Karpas-422 (cell line): Measurements from ENCODE around the gene HOXC12. TPM values are rescaled to one million over a fixed set of nuclear protein-coding genes. Genes with fewer than 3 reads are reported as not detected.
A peak's percentile ranks its signal among the peaks of the same experiment; 100 is the strongest.

Experiments
- DNase-seq: peaks from one replicate; pipeline ENCODE4 v3.0.0-alpha.2; 2015
- H2AFZ ChIP-seq: fragments of 200-600 bp; sonication (generic); 2 replicates; pipeline ENCODE4 v1.6.1; 2014; ENCODE audit warnings: antibody characterized with exemption, low read length, mixed read lengths
- H3K27ac ChIP-seq: fragments of 200-600 bp; sonication (generic); 2 replicates; pipeline ENCODE4 v1.5.1; 2014; ENCODE audit warnings: mild to moderate bottlenecking, low read length, moderate library complexity
- H3K27me3 ChIP-seq: fragments of 200-600 bp; sonication (generic); 2 replicates; pipeline ENCODE4 v1.6.1; 2014; ENCODE audit warnings: low read length, mixed read lengths
- H3K36me3 ChIP-seq: fragments of 200-600 bp; sonication (generic); 2 replicates; pipeline ENCODE4 v1.6.1; 2014; ENCODE audit warnings: low read length, mixed read lengths; ENCODE audit not compliant: insufficient read depth
- H3K4me1 ChIP-seq: fragments of 200-600 bp; sonication (generic); 2 replicates; pipeline ENCODE4 v1.6.1; 2014; ENCODE audit warnings: mild to moderate bottlenecking, low read length, mixed read lengths
- H3K4me2 ChIP-seq: fragments of 200-600 bp; sonication (generic); 2 replicates; pipeline ENCODE4 v1.6.1; 2014; ENCODE audit warnings: low read length, low read depth, mild to moderate bottlenecking; ENCODE audit not compliant: poor library complexity, severe bottlenecking
- H3K4me3 ChIP-seq: fragments of 200-600 bp; sonication (generic); 2 replicates; pipeline ENCODE4 v1.5.1; 2014; ENCODE audit warnings: mild to moderate bottlenecking, antibody characterized with exemption, low read length, mixed read lengths
- H3K79me2 ChIP-seq: fragments of 200-600 bp; sonication (generic); 2 replicates; pipeline ENCODE4 v1.6.1; 2014; ENCODE audit warnings: mild to moderate bottlenecking, low read length, mixed read lengths
- H3K9ac ChIP-seq: fragments of 200-600 bp; sonication (generic); 2 replicates; pipeline ENCODE4 v1.6.0; 2014; ENCODE audit warnings: low read length
- H3K9me2 ChIP-seq: fragments of 200-600 bp; sonication (generic), shearing (Covaris generic); replicated peaks from 2 replicates; pipeline ENCODE4 v1.6.0; 2014; ENCODE audit warnings: mild to moderate bottlenecking, low read length, moderate library complexity; ENCODE audit not compliant: insufficient read depth
- H3K9me3 ChIP-seq: fragments of 300-700, 200-600 bp; sonication (generic); 2 replicates; pipeline ENCODE4 v1.6.1; 2014; ENCODE audit warnings: low read length, mixed read lengths
- H4K20me1 ChIP-seq: fragments of 200-600 bp; sonication (generic); 2 replicates; pipeline ENCODE4 v1.6.1; 2014; ENCODE audit warnings: mild to moderate bottlenecking, antibody characterized with exemption, low read length, low read depth; ENCODE audit not compliant: insufficient read depth
- total RNA-seq: library from RNA; depleted of rRNA; stranded (reverse); fragments of >200 nt; shearing (Covaris generic); gene quantifications from 2 replicates; pipeline ENCODE4 v1.2.3, GENCODE V29; 2014; ENCODE audit warnings: low replicate concordance

Gene HOXC12
- total RNA-seq, 1 experiment from 2014 or later: not detected

GRCh38 chr12:53947743-53948142 is 7.0 kb upstream of the HOXC12 start:
- Histone ChIP-seq H3K9me3 (no peaks in the 10 kb centered on the region), H3K79me2 (no peaks in the 10 kb centered on the region), H3K9ac (no peak overlapping the region), H3K4me1 (no peaks in the 10 kb centered on the region), H3K36me3 (no peaks in the 10 kb centered on the region), H3K27me3 (no peaks in the 10 kb centered on the region), H3K4me2 (no peak overlapping the region), H3K9me2 (no peaks in the 10 kb centered on the region), H2AFZ (no peak overlapping the region), H3K4me3 (no peak overlapping the region), H4K20me1 (no peaks in the 10 kb centered on the region), H3K27ac (no peak overlapping the region)
- no peak for DNase-seq

DNA sequence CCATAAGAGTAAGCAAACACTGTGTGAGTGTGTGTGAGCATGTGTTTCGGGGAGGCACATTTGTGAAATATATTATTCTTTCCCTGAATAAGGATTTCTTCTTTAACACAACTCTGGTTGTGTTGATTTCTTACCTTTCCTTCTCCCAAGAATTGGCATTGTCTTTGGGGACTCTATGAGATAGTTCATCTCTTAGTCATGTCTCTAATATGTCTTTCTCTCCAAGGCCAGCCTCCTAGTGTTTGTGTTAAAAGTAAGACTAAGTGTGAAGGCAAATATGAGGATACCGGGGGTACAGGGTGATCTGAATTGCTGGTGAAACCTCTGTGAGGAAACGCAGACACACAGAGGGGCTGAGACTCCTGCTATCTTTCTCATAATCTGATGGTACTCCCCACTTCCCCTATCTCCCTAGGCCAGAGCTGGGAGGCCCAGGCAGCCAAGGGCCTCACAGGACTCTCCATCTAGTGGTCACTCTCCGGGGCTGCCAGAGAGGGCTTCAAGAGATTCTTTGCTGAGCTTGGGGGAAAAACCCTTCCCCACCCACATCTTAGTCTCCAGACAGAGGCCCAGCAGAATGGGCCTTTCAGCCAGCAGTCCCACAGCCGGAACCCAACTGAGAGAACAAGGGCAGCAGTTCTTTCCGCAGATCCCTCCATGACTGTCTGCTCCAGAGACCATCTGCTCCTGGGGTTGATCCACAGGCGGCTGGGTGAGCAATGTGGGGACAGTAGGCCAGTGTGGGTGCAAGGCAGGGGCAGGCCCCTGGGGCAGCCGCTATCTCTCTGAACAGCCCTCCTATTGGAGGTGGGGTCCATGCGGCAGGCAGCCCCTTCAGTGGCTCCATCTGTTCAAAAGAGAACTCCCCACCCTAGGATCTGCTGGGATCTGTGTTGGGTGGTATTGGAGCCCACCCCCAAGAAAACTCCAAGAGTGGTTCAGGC is 5.8 kb upstream of the HOXC12 start:
- no peaks in the 10 kb centered on the region for H3K9me3 ChIP-seq
- H3K79me2 ChIP-seq: no peaks in the 10 kb centered on the region
- no peak for DNase-seq
- no peaks in the 10 kb centered on the region for H3K27me3 ChIP-seq
- no peaks in the 10 kb centered on the region for H3K36me3 ChIP-seq
- no peaks in the 10 kb centered on the region for H3K4me1 ChIP-seq
- H3K27ac ChIP-seq: no peak overlapping the region
- no peak overlapping the region for H3K4me3 ChIP-seq
- H3K9me2 ChIP-seq: no peaks in the 10 kb centered on the region
- H3K9ac ChIP-seq: no peak overlapping the region
- no peaks in the 10 kb centered on the region for H4K20me1 ChIP-seq
- H3K4me2 ChIP-seq: no peak overlapping the region
- no peak overlapping the region for H2AFZ ChIP-seq

DNA sequence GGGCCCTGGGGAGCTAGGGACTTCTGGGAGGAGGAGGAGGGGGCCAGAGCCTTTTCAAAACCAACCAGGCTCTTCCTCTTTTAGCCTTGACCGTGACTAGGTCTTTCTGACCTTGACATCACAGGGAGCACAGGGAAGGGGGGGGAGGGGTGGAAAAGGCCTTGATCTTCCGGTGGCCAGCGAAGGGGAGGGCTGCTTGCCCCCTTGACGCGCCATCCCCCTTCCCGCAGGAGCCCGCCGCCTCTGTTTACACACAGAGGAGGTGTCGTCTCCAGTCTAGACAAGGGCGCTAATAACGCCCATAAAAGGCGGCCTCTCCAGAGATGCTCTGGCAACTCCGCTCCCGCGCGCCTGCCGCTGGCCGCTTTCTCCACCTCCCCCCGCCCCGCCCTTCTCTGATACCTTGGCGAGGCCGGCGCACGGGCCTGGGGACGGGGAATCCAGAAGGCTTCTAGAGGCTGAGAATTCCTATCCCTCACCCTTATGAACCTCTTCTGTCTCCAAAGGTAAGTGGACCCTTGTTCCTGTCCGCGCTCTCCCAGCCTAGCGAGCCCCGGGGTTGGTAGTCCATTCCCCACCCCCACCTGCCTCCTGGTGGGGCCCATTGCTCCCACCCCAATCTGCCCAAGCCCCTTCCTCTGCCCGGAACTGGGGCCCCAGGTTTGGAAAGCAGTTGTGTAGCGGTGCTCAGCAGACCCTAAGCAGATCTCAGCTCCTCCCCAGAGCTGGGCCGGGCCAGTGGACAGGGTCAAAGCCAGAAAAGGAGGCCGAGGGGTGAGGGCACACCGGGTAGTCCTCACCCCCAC is 4.9 kb upstream of the HOXC12 start:
- no peaks in the 10 kb centered on the region for H4K20me1 ChIP-seq
- no peaks in the 10 kb centered on the region for H3K36me3 ChIP-seq
- no peaks in the 10 kb centered on the region for H3K79me2 ChIP-seq
- no peak overlapping the region for H2AFZ ChIP-seq
- no peaks in the 10 kb centered on the region for H3K9me2 ChIP-seq
- no peak overlapping the region for H3K9ac ChIP-seq
- H3K4me3 ChIP-seq: no peak overlapping the region
- H3K27me3 ChIP-seq: no peaks in the 10 kb centered on the region
- H3K27ac ChIP-seq: no peak overlapping the region
- no peak overlapping the region for H3K4me2 ChIP-seq
- H3K9me3 ChIP-seq: no peaks in the 10 kb centered on the region
- no peak for DNase-seq
- no peaks in the 10 kb centered on the region for H3K4me1 ChIP-seq

DNA sequence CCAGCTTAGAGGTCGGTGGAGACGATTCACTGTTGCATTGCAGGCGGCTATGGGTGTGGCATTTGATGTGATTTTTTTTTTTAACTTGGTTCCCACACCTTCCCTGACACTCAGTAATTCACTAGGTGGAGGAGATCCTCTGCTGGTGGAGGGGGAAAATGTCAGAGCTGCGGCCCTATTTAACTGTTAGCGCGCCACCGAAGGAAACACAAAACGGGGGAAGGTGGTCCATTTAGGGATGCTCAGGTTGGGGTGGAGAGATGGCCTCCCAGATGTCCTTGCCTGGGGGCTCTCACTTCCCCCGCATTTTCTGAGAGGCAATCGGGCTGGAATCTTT is 4.3 kb upstream of the HOXC12 start:
- no peaks in the 10 kb centered on the region for H3K79me2 ChIP-seq
- H3K9me3 ChIP-seq: no peaks in the 10 kb centered on the region
- no peak overlapping the region for H2AFZ ChIP-seq
- no peak overlapping the region for H3K9ac ChIP-seq
- no peak overlapping the region for H3K27ac ChIP-seq
- H4K20me1 ChIP-seq: no peaks in the 10 kb centered on the region
- H3K36me3 ChIP-seq: no peaks in the 10 kb centered on the region
- H3K4me3 ChIP-seq: no peak overlapping the region
- no peaks in the 10 kb centered on the region for H3K9me2 ChIP-seq
- no peak overlapping the region for H3K4me2 ChIP-seq
- H3K27me3 ChIP-seq: no peaks in the 10 kb centered on the region
- DNase-seq: peak; percentile 47
- no peaks in the 10 kb centered on the region for H3K4me1 ChIP-seq

DNA sequence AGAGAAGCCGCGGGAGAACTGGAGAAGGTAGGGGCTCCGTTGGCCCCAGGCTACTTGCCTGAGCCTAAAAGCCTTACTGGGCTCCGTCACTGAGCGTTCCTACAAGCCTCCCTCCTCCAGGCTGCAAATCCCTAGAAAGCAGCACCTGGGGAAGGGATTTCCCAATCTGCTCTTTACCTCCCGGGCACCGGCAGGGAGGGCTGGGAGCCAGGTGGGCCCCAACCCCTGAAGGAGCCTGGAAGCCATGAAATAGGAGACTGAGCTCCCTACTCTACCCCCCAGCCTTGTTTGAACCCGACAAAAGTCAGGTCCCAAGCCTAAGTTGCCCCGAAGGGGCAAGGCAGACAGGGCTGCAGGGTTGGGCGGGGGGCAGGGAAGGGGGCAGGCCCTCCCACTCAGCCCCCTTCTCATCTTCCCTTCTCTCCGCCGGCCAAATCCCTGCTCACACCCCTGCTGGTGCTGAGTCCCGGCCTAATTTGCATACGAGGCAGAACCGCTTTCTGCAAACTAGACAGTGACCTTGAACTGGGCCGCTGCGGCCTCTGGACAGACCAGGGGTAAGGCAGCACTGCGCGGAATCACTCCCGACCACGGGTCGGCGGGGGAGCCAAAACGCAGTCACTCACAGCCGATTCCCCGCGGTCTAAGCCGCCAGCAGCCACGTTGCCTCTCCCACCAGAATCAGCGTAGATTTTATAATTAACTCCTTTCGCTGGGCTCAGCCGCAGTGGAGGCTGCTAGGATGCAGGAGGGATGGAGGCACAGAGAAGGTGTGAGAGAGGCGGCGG is 3.7 kb upstream of the HOXC12 start:
- H3K9me3 ChIP-seq: no peaks in the 10 kb centered on the region
- H3K9me2 ChIP-seq: no peaks in the 10 kb centered on the region
- H3K4me2 ChIP-seq: no peak overlapping the region
- no peak overlapping the region for H3K4me3 ChIP-seq
- H3K27ac ChIP-seq: no peak overlapping the region
- H3K79me2 ChIP-seq: no peaks in the 10 kb centered on the region
- no peaks in the 10 kb centered on the region for H3K27me3 ChIP-seq
- no peak overlapping the region for H3K9ac ChIP-seq
- no peak for DNase-seq
- H3K4me1 ChIP-seq: no peaks in the 10 kb centered on the region
- no peaks in the 10 kb centered on the region for H3K36me3 ChIP-seq
- no peaks in the 10 kb centered on the region for H4K20me1 ChIP-seq
- H2AFZ ChIP-seq: no peak overlapping the region

- no peaks in the 10 kb centered on the region for H3K9me3 ChIP-seq
- no peak overlapping the region for H3K4me2 ChIP-seq
- no peak overlapping the region for H3K27ac ChIP-seq
- no peaks in the 10 kb centered on the region for H3K9me2 ChIP-seq
- H2AFZ ChIP-seq: no peak overlapping the region
- no peaks in the 10 kb centered on the region for H4K20me1 ChIP-seq
- H3K36me3 ChIP-seq: no peaks in the 10 kb centered on the region
- H3K9ac ChIP-seq: no peak overlapping the region
- H3K27me3 ChIP-seq: no peaks in the 10 kb centered on the region
- H3K4me1 ChIP-seq: no peaks in the 10 kb centered on the region
- no peak overlapping the region for H3K4me3 ChIP-seq
- DNase-seq: no peak
- no peaks in the 10 kb centered on the region for H3K79me2 ChIP-seq
These were observed 2.9 kb upstream of the HOXC12 start for GRCh38 chr12:53951577-53952334.

GRCh38 chr12:53952335-53952694 is 2.4 kb upstream of the HOXC12 start:
- Histone ChIP-seq H3K9me3 (no peaks in the 10 kb centered on the region), H4K20me1 (no peaks in the 10 kb centered on the region), H3K4me3 (no peak overlapping the region), H3K9ac (no peak overlapping the region), H3K9me2 (no peaks in the 10 kb centered on the region), H3K27ac (no peak overlapping the region), H3K27me3 (no peaks in the 10 kb centered on the region), H3K36me3 (no peaks in the 10 kb centered on the region), H3K4me2 (no peak overlapping the region), H3K79me2 (no peaks in the 10 kb centered on the region), H3K4me1 (no peaks in the 10 kb centered on the region), H2AFZ (no peak overlapping the region)
- DNase-seq: no peak
